GM18907 (cell line): Measurements from ENCODE around the gene KCNQ1.
"Not testable (repeated sequence)": the region's sequence is repeated elsewhere in the genome, so short reads cannot be mapped to it uniquely, and the experiment has no call there.

Experiments used
- ATAC-seq: cut with Tn5 transposase; IDR thresholded peaks from one replicate; pipeline ENCODE4 v1.9.1; 2021; ENCODE audit warnings: mild to moderate bottlenecking, moderate library complexity; ENCODE audit not compliant: unreplicated experiment

The KCNQ1 gene

DNA sequence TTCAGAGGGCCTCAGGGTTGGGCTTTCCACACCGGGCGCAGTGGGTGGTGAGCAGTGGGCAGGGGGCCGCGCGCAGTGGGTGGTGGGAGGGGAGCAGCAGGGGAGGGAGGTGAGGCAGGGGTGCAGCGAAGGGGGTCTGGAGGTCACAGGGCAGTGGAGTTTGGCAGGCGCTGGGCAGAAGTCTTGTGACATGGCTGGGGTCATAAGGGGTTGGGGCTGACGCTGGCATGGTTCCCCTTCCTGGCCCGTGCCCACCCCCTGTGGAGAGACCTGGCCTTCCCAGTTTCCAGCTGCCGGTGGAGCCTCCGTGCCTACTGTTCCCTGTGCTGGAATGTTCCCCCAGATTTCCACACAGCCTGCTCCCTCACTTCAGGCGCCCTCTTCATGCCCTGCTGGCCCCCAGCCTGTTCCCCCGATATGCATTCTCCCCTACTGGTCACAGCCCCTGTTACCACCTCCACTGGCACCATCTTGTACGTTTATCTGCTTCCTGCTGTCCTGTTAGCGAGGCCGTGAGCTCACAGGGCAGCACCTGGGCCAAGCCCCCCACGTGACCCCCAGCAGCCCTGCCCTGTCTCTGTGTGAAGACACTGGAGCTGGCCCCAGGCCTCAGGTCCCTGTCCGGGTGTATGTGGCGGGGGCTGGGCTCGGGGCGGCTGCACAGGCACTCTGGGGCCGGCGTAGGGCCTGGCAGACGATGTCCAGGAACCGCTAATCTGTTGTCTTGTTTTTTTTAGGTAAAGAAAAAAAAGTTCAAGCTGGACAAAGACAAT is 143.4 kb downstream of the KCNQ1 start:
- no peak for ATAC-seq

DNA sequence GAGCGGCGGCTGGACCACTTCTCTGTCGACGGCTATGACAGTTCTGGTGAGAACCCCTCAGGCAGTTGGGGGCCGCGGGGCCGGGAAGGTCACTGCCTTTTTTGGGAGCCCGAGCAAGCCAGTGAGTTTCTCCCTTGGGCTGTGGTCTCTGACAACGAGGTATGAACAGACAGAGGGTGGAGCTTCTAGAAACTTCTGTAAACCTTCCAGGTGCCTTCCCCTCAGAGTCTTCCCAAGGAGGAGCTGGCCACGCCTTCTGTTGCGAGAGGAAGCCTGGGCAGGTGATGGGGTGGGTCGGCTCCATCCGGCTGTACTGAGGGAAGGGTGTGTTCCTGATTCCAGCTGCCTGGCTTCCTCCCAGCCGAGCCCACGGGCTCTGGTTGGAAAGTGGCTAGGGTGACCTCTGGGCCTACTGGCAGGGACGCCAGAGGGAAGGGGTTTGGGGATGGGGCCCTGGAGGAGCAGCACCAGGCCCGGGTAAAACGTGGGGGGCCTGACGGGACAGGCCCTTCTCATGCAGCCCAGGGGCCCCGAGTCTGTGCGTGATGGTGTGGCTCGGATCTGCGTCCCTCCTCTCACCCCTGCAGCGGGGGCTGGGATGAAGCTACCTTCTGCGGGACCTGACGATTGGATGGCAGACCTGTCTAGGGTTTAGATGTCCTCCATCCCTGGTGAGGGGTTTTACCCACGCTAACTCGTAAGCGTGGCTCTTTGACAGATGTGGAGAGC is 144.2 kb downstream of the KCNQ1 start:
- no peak for ATAC-seq

DNA sequence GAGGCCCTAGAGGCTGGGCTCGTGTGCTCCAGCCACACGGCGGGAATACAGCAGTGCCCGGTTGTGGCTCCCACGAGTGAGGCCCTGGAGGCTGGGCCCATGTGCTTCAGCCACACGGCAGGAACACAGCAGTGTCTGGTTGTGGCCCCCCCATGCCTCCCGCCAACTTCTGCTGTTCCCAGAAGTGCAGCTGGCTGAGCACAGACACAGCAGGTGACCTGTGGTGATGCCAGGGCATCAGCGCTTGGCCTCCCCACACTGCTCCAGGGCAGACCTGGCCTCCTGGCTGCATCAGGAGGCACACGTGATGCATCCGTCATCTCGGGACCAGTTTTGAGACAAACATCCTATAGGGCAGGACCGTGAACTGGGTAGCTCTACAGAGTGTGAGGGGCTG is 144.7 kb downstream of the KCNQ1 start:
- no peak for ATAC-seq

DNA sequence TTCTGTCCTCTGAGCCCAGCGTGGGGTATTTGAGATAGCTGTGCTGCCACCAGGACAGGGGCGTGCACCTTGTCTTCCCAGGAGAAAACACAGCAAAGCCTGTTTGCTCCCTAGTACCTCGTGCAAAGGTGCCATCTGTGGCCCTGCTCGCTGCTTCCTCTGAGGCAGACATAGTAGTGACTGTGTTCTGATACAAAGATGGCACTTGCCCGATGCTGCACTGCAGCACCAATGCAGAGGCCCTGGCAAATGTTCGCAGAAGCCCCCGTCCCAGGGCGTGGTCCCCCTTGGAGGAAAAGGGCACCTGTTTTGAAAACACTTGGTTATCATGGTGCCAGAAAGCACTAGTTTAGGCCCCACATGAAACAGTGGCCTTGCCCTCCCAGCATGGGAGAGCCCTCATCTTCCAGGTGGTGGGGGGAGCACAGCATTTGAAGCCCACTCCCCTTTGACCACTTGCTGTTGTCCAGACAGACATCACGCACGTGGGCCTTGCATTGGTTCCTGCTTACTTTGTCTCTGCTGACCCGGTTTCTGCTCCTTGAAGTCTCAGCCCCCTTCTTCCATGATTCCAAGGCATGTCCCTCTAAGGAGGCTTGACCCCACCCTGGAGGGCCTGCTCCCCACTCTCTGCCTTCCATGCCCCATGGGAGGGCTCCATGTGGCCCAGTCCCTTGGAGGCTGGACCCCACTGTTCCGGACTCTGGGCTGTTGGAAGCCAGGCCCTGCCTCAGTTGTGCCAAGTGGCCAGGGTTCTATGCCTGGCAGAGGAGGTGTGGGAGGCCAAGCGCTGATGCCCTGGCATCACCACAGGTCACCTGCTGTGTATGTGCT is 145.5 kb downstream of the KCNQ1 start:
- ATAC-seq = no peak

DNA sequence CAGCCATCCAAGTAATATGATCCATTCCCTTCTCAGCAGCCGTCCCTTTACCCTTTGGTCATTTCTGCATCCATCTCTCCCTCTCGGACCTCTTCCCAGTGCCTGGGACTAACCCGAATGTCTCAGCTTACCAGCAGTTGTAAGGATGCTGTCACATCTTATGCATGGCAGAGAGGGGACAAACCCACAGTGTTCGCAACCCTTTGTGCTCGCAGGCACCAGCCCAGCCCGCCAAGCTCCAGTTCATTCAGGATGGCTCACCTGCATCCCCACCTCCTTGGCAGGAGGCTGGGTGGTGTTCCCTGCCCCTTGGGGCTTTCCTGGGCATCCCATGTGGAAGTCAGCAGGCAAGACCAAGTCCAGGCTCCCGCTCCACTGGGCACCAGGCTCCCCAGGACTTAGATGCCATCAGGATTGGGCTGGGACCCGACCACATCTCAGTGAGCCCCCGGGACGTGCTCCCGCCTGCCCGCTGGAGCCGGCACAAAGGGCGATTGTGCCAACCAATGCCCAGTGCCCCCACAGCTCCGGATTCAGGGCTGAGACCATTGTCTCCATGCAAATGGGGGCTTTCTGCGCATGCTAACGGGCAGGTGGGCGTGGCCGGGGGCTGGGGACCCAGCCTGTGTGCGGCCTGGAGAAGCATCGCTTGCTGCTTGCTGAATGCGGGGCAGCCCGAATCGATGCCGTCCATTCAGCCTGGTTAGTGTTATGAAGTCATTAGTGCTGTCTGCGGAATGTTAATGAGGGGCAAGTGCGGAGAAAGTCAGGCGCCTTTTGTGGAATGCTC is 146.4 kb downstream of the KCNQ1 start:
- no peak for ATAC-seq

DNA sequence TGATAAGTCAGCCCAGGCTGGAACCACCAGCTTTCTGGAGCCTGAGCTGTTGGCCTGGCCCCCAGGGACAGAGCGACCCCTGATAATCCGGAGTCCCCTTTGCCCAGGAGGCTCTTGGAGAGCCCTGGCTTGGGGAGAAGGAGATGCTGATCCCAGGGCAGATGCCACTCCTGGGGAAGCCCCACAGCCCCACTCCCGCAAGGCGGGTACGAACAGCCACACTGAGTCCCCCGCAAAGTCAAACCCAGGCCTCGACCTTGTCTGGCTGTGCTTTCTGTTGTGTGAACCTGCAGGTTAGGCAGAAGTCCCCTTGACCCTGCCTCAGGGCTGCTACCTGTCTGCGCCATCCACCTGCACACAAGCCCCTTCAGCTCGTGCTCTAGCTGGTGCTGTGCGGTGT is 147.0 kb downstream of the KCNQ1 start:
- ATAC-seq = no peak

DNA sequence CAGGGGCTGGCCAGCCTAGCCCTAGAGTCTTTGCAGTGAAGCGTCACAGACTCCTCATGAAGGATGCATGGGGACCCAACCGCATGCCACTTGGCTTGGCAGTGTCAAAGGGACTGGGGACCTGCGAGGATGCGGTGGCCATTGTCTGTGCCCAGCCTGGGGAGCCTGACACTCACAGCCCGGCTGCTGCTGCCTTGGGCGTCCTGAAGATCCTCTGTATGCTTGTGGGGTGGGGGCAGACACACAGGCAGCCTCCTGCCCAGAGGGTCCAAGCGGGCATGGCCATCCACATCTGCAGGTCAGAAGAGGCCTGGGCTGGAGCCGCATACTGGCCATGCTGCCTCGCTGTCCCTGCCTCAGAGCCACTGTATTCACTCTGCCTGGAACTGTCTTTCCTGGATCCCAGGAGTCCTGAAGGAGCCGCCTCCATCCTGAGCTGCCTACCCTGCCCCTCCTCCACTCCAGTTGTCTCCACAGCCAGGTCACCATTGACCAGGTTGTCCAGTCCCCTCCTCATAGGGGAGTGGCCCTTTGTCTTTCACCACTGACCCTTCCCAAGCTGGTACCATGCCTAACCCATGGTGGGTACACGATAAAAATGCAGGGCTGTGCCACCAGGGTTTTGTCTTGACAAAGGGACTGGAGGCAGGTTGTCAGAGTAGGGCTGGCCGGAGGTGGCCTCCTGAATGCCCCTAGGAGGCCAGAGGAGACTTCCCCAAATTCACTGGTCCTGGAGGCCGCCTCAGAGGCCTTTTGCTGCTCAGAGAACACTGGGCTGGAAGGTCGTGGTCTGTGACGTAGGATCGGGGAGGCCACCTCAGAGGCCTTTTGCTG is 148.0 kb downstream of the KCNQ1 start:
- ATAC-seq = no peak

DNA sequence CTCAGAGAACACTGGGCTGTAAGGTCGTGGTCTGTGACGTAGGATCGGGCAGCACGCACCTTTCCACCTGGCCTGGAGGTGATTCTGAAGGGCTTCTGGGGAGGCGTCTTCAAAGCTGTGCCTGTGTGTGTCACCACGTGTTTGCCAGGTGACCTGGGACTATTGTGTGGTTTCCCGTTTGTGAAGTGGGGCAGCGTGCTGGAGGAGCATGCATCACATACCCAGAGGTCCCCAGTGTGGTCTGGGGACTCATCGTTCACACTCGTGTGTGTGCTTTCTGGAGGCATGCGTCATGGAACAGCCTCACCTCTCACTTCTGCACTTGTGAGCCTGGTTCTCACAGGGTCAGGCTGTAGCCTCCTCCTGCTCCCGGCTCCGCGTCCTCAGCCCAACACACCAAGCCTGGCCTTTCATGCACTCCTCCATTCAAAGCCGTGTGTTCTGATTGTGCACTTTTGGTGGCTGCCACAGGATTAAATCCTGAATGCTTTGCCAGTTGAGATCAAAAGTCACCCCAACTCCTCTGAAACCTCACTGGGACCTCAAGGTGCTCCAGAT is 148.7 kb downstream of the KCNQ1 start:
- no peak for ATAC-seq

DNA sequence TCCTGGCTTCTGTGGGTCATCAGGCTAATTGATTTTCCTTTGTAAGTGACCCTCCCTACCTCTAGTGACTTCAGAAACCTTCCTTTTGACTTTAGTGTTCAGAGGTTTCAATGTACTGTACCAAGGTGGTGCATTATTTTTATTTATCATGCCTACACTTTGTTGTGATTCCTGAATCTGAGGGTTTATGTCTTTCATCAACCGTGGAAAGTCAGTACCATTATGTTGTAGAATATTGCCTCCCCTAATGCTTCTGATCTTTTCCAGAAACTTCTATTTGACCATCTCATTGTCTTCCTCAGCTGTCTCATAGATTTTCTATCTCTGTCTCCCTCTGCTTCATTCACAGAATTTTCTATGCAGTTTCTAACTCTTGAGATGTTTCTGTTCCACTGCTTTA is 149.5 kb downstream of the KCNQ1 start:
- ATAC-seq = no peak

DNA sequence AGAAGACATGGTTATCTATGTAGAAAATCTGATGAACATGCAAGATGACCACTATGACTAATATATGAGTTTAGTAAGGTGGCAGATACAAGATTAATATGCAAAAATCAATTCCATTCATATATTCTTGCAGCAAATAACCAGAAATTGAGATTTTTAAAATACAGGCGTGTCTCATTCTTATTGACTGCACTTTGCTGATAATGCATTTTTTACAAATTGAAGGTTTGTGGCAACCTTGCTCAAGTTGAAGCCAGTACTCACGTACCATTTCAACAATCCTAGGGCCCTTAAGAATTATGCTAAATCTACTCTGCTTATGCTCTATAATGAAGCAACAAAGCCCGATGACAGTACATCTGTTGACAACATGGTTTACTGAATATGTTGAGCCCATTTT is 150.4 kb downstream of the KCNQ1 start:
- ATAC-seq = no peak

DNA sequence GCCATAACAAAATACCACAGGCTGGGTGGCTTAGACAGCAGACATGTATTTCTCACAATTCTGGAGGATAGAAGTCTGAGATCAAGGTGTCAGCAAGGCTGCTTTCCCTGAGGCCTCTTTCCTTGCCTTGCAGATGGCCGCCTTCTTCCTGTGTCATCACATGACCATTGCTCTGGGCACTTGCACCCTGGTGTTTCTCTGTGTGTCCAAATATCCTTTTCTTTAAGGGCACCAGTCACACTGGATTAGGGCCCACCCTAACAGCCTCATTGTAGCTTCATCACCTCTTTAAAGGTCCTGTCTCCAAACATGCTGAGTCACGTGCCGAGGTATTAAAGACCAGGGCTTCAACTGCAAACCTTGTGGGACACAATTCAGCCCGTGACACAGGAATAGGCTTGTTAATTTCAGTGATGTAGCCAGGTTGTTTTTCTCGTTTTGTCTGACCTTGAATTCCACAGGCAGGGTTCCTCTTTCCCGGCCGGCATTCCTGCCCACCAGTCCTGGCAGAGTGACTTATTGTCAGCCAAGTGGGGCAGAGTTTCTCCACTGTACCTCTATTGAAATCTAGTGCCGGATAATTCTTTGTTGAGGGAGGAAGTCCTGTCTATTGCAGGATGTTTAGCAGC is 154.9 kb downstream of the KCNQ1 start:
- no peak for ATAC-seq

DNA sequence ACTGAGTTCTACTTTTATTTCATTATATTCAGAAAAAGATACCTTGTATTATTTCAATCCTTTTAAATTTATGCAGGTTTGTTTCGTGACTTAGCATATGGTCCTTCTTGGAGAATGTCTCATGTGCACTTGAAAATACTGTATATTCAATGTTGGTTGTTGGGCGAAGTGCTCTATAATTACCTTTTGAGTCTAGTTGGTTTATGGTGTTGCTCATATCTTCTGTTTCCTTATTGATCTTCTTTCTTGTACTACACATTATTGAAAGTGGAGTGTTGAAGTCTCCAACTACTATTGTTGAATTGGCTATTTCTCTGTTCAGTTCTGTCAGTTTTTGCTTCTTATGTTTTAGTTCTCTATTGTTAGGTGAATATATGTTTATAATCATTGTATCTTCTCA is 164.5 kb downstream of the KCNQ1 start:
- ATAC-seq = no peak

DNA sequence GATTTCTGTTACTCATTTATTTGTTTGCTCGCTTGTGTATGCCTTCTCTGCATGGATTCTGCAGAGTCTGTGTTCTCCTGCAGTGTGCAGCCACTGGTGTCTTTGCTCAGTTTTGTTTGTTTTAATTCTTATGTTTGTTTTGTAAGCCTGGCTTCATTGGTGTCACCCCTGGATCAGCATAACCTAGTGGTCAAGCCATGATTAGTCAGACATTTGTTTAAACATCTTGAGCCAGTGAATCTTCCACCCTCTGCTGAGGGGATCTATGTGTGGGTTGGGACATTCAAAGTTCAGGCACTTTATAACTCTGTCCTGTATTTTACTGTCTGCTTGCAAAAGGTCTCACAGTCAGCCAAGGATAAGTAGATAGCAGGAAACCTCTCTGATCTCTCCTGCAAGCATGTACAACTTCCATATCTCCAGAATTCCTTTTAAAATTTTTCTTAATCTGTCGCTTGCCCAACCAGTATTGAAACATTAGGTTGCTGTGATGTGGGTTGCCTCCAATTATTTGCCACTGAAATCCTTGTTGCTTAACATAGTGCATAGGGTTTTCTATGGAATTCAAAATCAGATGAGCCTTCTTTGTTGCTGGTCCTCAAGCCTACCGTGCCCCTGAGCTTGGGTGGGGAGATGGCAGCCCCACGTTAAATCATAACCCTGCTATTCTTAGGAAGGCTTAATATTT is 168.2 kb downstream of the KCNQ1 start:
- ATAC-seq = no peak

DNA sequence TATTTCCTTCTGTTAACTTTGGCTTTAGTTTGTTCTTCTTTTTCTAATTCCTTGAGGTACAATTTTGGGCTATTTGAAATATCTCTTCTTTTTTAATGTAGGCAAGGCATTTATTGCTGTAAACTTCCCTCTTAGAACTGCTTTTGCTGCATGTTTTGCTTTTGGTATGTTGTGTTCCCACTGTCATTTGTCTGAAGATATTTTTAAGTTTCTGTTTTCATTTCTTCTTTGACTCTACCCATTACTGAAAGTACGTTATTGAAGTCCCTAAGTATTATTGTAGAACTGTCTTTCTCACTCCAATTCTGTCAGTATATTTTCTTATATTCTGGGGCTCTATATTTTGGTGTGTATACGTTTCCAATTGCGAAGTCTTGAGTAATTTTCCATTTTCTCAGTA is 177.1 kb downstream of the KCNQ1 start:
- no peak for ATAC-seq

DNA sequence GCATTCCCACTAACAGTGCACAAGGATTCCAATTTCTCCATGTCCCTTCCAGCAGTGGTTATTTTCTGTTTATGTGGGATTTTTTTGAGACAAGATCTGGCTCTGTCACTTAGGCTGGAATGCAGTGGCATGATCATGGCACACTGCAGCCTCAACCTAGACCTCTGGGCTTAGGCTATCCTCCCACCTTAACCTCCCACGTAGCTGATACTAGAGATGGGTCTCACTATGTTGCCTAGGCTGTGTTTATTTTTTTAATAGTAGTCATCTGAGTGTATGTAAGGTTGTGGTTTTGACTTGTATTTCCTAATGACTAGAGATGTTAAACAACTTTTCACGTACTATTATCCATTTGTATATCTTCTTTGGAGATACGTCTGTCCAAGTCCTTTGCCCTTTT is 180.4 kb downstream of the KCNQ1 start:
- no peak for ATAC-seq

DNA sequence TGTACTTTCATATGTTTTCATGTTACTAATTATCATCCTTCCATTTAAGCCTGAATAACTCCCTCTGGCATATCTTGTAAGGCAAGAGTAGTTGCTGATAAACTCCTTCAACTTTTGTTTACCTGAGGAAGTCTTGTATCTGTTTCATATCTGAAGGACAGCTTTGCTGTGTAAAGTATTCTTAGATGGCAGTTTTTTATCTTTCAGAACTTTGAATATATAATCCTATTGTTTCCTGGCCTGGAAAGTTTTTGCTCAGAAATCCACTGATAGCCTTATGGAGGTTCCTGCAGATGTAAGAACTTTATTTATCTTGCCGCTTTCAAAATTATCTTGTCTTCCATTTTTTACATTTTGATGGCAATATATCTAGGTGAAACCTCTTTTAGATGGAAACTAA is 185.9 kb downstream of the KCNQ1 start:
- ATAC-seq = no peak

DNA sequence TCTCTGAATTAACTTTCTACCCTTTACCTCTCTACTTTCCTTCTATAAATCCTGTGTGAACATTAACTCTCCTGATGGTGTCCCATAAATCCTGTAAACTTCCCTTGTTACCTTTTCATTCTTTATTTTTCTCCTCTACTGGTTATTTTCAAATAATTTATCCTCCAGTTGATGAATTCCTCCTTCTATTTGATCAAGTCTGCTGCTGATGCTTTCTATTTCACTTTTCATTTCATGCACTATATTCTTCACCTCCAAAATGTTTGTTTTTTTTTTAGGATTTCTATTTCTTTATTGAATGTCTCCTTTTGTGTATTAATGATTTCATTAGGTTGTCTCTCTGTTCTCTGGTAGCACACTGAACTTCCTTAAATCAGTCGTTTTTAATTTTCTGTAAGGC is 186.4 kb downstream of the KCNQ1 start:
- no peak for ATAC-seq

DNA sequence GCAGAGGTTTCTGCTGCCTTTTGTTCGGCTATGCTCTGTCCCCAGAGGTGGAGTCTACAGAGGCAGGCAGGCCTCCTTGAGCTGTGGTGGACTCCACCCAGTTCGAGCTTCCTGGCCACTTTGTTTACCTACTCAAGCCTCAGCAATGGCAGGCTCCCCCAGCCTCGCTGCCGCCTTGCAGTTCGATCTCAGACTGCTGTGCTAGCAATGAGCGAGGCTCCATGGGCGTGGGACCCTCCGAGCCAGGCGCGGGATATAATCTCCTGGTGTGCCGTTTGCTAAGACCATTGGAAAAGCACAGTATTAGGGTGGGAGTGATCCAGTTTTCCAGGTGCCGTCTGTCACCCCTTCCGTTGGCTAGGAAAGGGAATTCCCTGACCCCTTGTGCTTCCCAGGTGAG is 195.0 kb downstream of the KCNQ1 start:
- not testable (repeated sequence) for ATAC-seq

DNA sequence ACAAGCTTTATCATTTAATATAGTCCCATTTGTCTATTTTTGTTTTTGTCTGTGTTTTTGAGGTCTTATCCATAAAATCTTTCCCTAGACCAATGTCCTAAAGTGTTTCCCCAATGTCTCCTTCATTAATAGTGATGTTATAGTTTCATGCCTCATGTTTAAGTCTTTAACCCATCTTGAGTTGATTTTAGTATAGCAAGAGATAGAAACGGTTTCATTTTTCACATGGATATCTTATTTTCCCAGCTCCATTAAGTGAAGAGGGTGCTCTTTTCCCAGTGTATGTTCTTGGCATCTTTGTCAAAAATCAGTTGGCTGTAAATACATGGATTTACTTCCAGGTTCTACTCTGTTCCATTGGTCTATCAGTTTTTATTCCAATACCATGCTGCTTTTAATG is 196.8 kb downstream of the KCNQ1 start:
- ATAC-seq = no peak
